Peyer's patch (tissue), 4 donors: ENCODE results near the gene SETD1B. TPM values are rescaled to one million over a fixed set of nuclear protein-coding genes. Genes with fewer than 3 reads are reported as not detected.
A peak's percentile ranks its signal among the peaks of the same experiment; 100 is the strongest.

Experiments used
- DNase-seq, 3 donors: peaks; one replicate each; pipeline ENCODE4 v3.0.0-alpha.2; 2017 to 2019
- H3K27ac ChIP-seq, 4 donors: fragments of 200-600 bp; sonication (generic); one replicate each; pipeline ENCODE4 v1.5.1; 2016 to 2019
- H3K27me3 ChIP-seq, 2 donors: fragments of 200-600 bp; sonication (generic); one replicate each; pipeline ENCODE4 v1.5.1; 2019
- H3K36me3 ChIP-seq, 3 donors: fragments of 200-600 bp; sonication (generic); one replicate each; pipeline ENCODE4 v1.5.1; 2016 to 2019
- H3K4me1 ChIP-seq, 4 donors: fragments of 200-600 bp; sonication (generic); one replicate each; pipeline ENCODE4 v1.5.1; 2016 to 2019
- H3K4me3 ChIP-seq, 4 donors: fragments of 200-600 bp; sonication (generic); 1 replicate in 3 of 4; 2 replicates in 1 of 4; pipeline ENCODE4 v1.5.1; 2016 to 2019; ENCODE audit warnings: mild to moderate bottlenecking in 1 of 4
- H3K9me3 ChIP-seq, 4 donors: fragments of 200-600 bp; sonication (generic); one replicate each; pipeline ENCODE4 v1.5.1; 2016 to 2019; ENCODE audit warnings: mild to moderate bottlenecking in 1 of 4
- CTCF ChIP-seq, 6 experiments: fragments of 450-650 bp in 4 of 6; fragments of 200-600 bp in 2 of 6; sonication (generic) in 1 of 6; IDR thresholded peaks; one replicate each; pipeline ENCODE4 v1.5.1; 2017 to 2019; ENCODE audit warnings: antibody characterized with exemption in 6 of 6, mild to moderate bottlenecking in 3 of 6, moderate library complexity in 1 of 6
- POLR2A ChIP-seq, 2 donors: fragments of 450-650 bp; IDR thresholded peaks; one replicate each; pipeline ENCODE4 v1.5.1; 2017; ENCODE audit warnings: antibody characterized with exemption in 2 of 2, mild to moderate bottlenecking in 2 of 2, moderate library complexity in 2 of 2
- total RNA-seq, 4 donors: library from RNA; depleted of rRNA; stranded (reverse); fragments of >200 nt; gene quantifications; one replicate each; pipeline ENCODE4 v1.1.0, GENCODE V29; 2016

SETD1B gene
- total RNA-seq, 4 donors from 2014 or later = 15.4 to 30.5 (median 25.3) TPM

GRCh38 chr12:121812320-121812871 lies 8.6 kb downstream of the SETD1B start:
- TF ChIP-seq POLR2A (IDR thresholded peaks at IDR 0.05) = peak in 1 of 2 donors; percentile 8
- peak in 1 of 6 experiments; percentile 3 for TF ChIP-seq CTCF (IDR thresholded peaks at IDR 0.05)
- H3K4me3 ChIP-seq = peak overlapping the region; percentile 40 to 76 (median 56)
- DNase-seq = peak in 2 of 3 donors; percentile 84 to 90
- H3K36me3 ChIP-seq = peaks cover 0 to 66% (median 0%) of the 10 kb centered on the region in 3 donors
- peak overlapping the region; percentile 53 to 81 (median 69) for H3K27ac ChIP-seq
- H3K4me1 ChIP-seq = peaks cover 4 to 41% (median 26%) of the 10 kb centered on the region in 4 donors
- H3K27me3 ChIP-seq = no peaks in the 10 kb centered on the region
- H3K9me3 ChIP-seq = no peaks in the 10 kb centered on the region

- Histone ChIP-seq H3K27ac (peak overlapping the region in 3 of 4 donors; percentile 53 to 81 (median 72)), H3K36me3 (peaks cover 0 to 67% (median 0%) of the 10 kb centered on the region in 3 donors)
- peak in 2 of 3 donors; percentile 51 to 57 for DNase-seq
Observed at GRCh38 chr12:121812921-121813896, 9.4 kb downstream of the SETD1B start.

GRCh38 chr12:121813951-121814350 lies 10.1 kb downstream of the SETD1B start:
- Histone ChIP-seq H3K4me3 (no peak overlapping the region), H3K27me3 (no peaks in the 10 kb centered on the region), H3K36me3 (peaks cover 0 to 67% (median 0%) of the 10 kb centered on the region in 3 donors), H3K27ac (no peak overlapping the region), H3K9me3 (no peaks in the 10 kb centered on the region), H3K4me1 (peaks cover 4 to 37% (median 20%) of the 10 kb centered on the region in 4 donors)
- DNase-seq = no peak
- TF ChIP-seq CTCF (IDR thresholded peaks at IDR 0.05) (no peak), POLR2A (IDR thresholded peaks at IDR 0.05) (no peak)

More at GRCh38 chr12:121812921-121813896, 9.4 kb downstream of the SETD1B start:
- peaks cover 4 to 37% (median 20%) of the 10 kb centered on the region in 4 donors for H3K4me1 ChIP-seq
- no peaks in the 10 kb centered on the region for H3K9me3 ChIP-seq
- H3K27me3 ChIP-seq = no peaks in the 10 kb centered on the region
- peak overlapping the region; percentile 40 to 76 (median 56) for H3K4me3 ChIP-seq
- TF ChIP-seq POLR2A (IDR thresholded peaks at IDR 0.05) = no peak
- no peak for TF ChIP-seq CTCF (IDR thresholded peaks at IDR 0.05)

- TF ChIP-seq CTCF (IDR thresholded peaks at IDR 0.05) = no peak
- no peak for TF ChIP-seq POLR2A (IDR thresholded peaks at IDR 0.05)
- no peaks in the 10 kb centered on the region for H3K27me3 ChIP-seq
- no peaks in the 10 kb centered on the region for H3K9me3 ChIP-seq
- H3K27ac ChIP-seq = no peak overlapping the region
- no peak for DNase-seq
- no peak overlapping the region for H3K4me3 ChIP-seq
- peaks cover 4 to 37% (median 20%) of the 10 kb centered on the region in 4 donors for H3K4me1 ChIP-seq
- H3K36me3 ChIP-seq = peaks cover 0 to 67% (median 0%) of the 10 kb centered on the region in 3 donors
Observed at GRCh38 chr12:121814429-121815119, 10.8 kb downstream of the SETD1B start.

GRCh38 chr12:121815263-121815662 lies 11.5 kb downstream of the SETD1B start:
- no peak for DNase-seq
- peaks cover 0 to 67% (median 0%) of the 10 kb centered on the region in 3 donors for H3K36me3 ChIP-seq
- no peaks in the 10 kb centered on the region for H3K27me3 ChIP-seq
- H3K9me3 ChIP-seq = no peaks in the 10 kb centered on the region
- TF ChIP-seq CTCF (IDR thresholded peaks at IDR 0.05) (no peak), POLR2A (IDR thresholded peaks at IDR 0.05) (no peak)
- no peak overlapping the region for H3K4me3 ChIP-seq
- H3K27ac ChIP-seq = no peak overlapping the region
- peaks cover 4 to 34% (median 20%) of the 10 kb centered on the region in 4 donors for H3K4me1 ChIP-seq
